GM18868 (cell line): ENCODE measurements around the gene CGB1.
"Not testable (repeated sequence)": the region's sequence is repeated elsewhere in the genome, so short reads cannot be mapped to it uniquely, and the experiment has no call there.

Source experiments
- ATAC-seq: cut with Tn5 transposase; IDR thresholded peaks from one replicate; pipeline ENCODE4 v1.9.1; 2021; ENCODE audit warnings: mild to moderate bottlenecking, moderate library complexity; ENCODE audit not compliant: unreplicated experiment

The CGB1 gene

DNA sequence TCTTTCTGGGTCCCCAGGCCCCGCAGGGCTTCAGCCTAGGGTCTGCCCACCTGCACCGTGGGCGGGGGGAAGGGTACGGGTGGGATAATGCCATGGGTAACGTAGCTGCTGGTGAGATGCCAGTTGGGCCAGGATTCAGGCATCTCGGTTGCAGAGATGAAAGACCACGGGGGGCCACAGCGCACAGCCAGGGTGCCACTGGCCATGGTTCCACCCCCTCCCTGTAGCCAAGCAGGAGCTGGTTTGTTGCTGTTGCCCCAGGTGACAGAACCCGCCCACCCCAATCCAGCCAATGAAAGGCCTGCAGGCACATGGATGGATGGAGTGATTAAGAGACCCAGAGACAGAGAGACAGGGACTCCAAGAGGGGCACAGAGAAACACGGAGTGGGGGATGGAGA, 21.9 kb upstream of the CGB1 start:
- ATAC-seq, result no peak

DNA sequence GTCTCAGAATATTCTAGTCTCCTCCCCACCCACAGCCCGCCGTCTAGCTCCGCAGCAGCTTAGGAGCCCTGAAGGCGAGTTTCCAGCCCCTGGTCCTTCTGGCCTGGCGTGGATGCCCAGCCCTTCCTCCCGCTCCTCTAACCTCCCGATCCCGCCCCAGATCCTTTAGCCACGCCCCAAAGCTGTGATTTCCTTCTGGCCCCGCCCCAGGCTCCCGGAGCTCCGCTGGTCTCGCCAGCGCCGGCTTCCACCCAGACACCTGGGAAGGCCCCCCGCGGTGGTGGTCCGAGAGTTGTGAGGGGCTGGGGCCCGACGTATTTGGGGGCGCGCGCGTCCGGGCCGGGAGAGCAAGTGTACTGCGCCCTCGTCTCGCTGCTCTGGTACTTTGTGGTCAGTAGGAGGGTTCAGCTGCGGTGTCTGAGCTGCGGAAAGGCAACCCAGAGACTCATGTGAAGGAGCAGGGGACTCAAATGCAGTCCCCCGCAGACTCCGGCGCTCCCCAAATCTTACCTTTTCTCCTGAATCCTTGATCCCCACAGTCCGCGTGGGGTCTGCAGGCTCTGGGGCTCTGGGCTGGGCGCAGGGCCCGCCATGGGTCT, 21.0 kb upstream of the CGB1 start, which contains the start of gene CGB7:
CGB7 (minus strand) TSS at position 114 of the 599 bp plus-strand sequence. CDS start 2,374 bp downstream, outside the sequence.
- ATAC-seq, result no peak

DNA sequence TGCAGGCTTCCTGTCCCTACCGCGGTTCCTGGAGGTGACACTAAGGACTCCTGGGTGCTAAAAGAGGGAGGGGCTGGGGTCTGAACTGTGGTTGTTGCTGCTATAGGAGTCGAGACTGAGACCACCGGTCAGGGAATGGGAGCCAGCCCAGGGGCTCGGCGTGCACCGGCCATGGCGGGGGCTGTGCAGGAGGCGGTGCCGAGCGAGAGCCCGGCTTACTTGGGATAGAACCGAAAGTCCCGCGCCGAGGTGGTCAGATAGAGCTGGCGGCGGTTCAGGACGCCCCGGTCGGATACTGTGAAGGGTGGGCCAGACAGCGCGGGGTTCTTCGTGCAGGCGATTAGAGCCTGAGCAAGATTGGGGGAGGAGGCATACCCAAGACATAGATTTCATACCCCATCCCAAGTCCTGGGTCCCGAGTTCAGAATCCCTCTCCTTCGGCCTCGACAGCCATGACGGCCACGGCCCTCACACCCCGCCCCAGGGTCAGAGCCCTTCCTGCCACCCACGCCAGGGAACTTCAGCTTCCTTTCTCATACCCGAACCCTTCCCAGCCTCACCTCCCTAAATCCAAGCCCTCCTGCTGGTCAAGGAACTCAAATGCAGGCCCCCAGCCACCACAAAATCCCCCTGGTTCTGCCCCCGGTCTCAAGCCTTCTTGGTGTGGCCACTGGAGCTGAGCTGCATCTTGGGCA, 20.4 kb upstream of the CGB1 start:
- not testable (repeated sequence) for ATAC-seq

GRCh38 chr19:49056101-49056901, 19.6 kb upstream of the CGB1 start:
- no peak for ATAC-seq

DNA sequence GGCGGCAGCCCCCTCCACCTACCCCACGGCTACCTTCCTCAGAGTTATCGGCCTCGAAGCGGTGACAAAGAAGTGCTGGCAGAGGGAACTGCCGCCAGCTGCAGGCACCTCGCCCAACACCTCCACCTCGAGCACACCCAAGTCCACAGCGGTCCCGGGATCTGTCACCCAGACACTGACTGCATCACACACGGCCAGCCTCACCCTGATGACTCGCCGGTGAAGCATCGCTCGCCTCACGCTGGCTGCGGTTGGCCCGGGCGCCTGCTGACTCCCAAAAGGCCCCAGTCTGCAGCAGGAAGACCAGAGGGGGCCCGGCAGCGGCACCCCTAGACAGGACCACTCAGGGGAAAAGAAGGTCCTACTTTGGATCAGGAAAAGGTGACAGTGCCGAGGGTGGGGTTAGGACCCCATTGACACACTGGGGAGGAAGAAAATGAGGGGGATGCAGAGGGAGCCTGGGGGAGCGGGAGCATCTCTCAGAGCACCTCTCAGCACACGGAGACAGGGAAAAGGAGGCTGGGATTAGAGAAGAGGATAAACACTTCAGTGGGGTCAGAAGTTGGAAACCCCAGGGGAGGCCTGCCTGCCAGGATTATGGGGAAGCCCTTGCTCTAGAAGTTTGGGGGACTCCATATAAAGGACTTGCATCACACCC, 13.8 kb upstream of the CGB1 start:
- ATAC-seq, result not testable (repeated sequence)

- not testable (repeated sequence) for ATAC-seq
Observed at GRCh38 chr19:49049834-49050233, 13.1 kb upstream of the CGB1 start.

DNA sequence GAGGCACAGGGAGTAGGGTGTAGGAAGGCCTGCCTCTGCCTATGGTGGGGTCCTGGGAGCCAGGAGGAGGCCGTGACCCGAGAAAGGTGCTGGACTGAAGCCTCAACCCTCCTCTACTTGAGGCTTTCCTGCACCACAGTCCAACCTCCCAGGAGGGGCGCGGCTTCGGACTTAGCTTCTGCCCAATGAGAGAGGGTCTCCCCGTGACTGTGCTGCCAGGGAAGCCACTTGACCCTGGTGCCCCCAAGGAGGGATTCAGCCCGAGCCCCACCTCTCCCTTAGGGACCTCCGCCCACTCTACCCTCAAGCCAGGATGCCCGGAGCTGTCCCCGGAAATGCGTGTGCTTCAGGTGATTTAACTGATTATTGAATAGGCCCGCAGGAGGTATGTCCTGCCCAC, 12.3 kb upstream of the CGB1 start, which contains the start of gene CGB8:
CGB8 (minus strand) TSS at position 101 of the 400 bp plus-strand sequence. CDS start 372 bp downstream, outside the sequence.
- not testable (repeated sequence) for ATAC-seq

DNA sequence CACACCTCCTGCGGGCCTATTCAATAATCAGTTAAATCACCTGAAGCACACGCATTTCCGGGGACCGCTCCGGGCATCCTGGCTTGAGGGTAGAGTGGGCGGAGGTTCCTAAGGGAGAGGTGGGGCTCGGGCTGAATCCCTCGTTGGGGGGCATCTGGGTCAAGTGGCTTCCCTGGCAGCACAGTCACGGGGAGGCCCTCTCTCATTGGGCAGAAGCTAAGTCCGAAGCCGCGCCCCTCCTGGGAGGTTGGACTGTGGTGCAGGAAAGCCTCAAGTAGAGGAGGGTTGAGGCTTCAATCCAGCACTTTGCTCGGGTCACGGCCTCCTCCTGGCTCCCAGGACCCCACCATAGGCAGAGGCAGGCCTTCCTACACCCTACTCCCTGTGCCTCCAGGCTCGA, 6.9 kb upstream of the CGB1 start, which contains the start of gene CGB5:
CGB5 (plus strand) TSS at position 301 of the 400 bp plus-strand sequence. CDS start 362 bp downstream, outside the sequence.
- not testable (repeated sequence) for ATAC-seq

DNA sequence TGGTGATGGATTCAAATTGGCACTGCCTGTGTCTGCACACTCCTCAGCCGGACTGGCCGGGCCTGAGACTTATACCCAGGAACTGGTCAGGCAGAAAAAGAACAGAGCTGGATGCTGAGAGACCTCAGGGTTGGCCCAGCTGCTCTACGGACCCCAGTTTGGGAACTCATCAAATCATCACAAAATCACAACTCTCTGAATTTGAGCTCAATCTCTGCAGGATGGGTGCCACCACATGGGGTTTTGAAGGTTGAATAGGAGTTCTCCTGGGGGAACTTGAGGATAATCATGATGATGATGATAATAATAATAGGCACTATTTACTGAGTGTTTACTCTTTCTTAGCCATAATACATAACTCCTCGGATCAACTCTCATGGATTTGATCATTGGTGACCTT, 6.0 kb upstream of the CGB1 start:
- not testable (repeated sequence) for ATAC-seq

- no peak for ATAC-seq
Observed at GRCh38 chr19:49042177-49042576, 5.5 kb upstream of the CGB1 start.

DNA sequence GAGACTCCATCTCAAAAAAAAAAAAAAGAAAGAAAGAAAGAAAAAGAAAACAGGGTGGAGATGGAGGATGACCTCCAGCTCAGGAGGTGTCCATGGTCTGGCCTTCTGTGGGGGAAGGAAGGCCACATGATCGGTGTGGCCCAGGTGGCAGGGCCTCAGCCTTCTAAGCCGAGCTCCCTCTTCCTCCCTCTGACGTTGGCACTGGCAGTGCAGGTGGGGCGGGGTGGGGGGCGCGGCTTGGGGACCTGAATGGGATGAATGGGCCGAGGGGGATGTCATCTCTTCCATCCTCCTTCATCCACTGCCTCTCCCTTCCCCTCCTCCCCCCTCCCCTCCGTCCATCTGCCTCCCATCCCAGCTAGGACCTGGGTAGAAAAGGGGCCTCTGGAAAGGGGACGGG, 3.0 kb upstream of the CGB1 start:
- not testable (repeated sequence) for ATAC-seq

DNA sequence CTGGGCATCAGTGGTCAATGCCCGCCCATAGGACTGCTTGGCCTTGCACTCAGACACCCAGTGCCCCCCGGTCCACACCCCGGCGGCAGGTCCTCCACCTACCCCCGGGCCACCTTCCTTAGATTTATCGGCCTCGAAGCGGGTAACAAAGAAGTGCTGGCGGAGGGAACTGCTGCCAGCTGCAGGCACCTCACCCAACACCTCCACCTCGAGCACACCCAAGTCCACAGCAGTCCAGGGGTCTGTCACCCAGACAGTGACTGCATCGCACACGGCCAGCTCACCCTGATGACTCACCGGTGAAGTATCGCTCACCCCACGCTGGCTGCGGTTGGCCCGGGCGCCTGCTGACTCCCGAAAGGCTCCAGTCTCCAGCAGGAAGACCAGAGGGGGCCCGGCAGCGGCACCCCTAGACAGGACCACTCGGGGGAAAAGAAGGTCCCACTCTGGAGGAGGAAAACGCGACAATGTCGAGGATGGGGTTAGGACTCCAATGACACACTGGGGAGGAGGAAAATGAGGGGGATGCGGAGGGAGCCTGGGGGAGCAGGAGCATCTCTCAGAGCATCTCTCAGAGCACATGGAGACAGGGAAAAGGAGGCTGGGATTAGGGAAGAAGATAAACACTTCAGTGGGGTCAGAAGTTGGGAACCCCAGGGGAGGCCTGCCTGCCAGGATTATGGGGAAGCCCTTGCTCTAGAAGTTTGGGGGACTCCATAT, 2.0 kb upstream of the CGB1 start:
- ATAC-seq, result not testable (repeated sequence)

DNA sequence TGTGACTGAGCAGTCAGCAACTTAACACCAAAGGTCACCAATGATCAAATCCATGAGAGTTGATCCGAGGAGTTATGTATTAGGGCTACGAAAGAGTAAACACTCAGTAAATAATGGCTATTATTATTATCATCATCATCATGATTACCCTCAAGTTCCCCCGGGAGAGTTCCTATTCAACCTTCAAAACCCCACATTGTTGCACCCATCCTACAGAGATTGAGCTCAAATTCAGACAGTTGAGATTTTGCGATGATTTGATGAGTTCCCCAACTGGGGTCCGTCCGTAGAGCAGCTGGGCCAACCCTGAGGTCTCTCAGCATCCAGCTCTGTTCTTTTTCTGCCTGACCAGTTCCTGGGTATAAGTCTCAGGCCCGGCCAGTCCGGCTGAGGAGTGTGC, 1.4 kb upstream of the CGB1 start:
- ATAC-seq, result not testable (repeated sequence)

DNA sequence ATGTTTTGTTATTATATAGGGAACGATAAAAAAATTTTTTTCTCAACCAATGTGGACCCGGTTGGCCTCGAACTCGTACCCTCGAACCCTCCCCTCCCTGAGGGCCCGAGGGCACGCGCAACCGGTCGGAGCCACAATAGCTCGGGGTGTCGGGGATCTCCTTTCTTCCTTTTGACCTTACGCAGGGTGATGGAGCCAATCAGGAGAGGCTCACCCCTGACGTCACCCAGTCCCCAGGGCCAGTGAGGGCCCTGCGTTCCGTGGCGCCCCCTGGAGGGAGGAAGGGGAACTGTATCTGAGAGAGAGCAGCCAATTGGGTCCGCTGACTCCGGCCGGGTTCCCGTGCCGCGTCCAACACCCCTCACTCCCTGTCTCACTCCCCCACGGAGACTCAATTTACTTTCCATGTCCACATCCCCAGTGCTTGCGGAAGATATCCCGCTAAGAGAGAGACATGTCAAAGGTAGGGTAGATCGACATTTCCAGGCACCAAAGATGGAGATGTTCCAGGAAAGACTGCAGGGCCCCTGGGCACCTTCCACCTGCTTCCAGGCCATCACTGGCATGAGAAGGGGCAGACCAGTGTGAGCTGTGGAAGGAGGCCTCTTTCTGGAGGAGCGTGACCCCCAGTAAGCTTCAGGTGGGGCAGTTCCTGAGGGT, 4.9 kb downstream of the CGB1 start, which contains the start of gene CGB2:
CGB2 (plus strand) TSS at position 249 of the 660 bp plus-strand sequence; CDS start at position 455, 206 bp downstream.
- not testable (repeated sequence) for ATAC-seq

- ATAC-seq, result not testable (repeated sequence)
Observed at GRCh38 chr19:49030323-49030722, 6.4 kb downstream of the CGB1 start.

DNA sequence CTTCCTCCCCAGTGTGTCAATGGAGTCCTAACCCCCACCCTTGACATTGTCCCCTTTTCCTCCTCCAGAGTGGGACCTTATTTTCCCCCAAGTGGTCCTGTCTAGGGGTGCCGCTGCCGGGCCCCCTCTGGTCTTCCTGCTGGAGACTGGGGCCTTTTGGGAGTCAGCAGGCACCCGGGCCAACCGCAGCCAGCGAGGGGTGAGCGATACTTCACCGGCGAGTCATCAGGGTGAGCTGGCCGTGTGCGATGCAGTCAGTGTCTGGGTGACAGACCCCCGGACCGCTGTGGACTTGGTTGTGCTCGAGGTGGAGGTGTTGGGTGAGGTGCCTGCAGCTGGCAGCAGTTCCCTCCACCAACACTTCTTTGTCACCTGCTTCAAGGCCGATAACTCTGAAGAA, 6.9 kb downstream of the CGB1 start:
- not testable (repeated sequence) for ATAC-seq

DNA sequence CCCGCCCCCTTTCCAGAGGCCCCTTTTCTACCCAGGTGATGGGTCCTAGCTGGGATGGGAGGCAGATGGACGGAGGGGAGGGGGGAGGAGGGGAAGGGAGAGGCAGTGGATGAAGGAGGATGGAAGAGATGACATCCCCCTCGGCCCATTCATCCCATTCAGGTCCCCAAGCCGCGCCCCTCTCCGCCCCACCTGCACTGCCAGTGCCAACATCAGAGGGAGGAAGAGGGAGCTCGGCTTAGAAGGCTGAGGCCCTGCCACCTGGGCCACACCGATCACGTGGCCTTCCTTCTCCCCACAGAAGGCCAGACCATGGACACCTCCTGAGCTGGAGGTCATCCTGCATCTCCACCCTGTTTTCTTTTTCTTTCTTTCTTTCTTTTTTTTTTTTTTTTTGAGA, 8.0 kb downstream of the CGB1 start:
- ATAC-seq, result not testable (repeated sequence)

- ATAC-seq, result not testable (repeated sequence)
Observed at GRCh38 chr19:49025599-49025998, 11.1 kb downstream of the CGB1 start.

DNA sequence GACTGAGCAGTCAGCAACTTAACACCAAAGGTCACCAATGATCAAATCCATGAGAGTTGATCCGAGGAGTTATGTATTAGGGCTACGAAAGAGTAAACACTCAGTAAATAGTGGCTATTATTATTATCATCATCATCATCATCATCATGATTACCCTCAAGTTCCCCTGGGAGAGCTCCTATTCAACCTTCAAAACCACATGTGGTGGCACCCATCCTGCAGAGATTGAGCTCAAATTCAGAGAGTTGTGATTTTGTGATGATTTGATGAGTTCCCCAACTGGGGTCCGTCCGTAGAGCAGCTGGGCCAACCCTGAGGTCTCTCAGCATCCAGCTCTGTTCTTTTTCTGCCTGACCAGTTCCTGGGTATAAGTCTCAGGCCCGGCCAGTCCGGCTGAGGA, 11.6 kb downstream of the CGB1 start:
- not testable (repeated sequence) for ATAC-seq
